ENCODE results near the gene RETN. TPM values are rescaled to one million over a fixed set of nuclear protein-coding genes. Genes with fewer than 3 reads are reported as not detected.

Gene RETN
- total RNA-seq, 1 donor from 2014 or later, result not detected

DNA sequence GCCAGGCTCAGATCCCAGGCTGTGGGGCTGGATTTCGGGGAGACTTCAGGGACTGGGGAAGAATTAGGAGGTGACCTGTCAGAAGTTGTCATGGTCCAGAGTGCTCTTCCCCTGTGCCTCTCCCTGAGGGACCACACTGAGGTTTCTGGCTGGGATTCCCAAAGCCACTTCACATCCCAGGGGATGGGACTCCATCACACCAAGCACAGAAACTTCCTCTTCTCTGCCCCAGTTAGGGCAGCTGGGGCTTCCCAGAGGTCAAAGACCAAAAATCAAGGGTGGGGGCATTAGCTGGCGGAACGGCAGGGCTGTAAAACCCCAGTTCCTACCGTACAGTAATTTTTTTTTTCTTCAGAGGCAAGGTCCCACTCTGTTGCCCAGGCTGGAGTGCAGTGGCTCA is 25.6 kb downstream of the RETN start:
- Histone ChIP-seq H3K9me3 (ENCODE audit: insufficient read depth, low read depth, low read length) (no peaks in the 10 kb centered on the region), H3K4me1 (ENCODE audit: insufficient read depth, low read length) (no peaks in the 10 kb centered on the region), H3K27ac (ENCODE audit: low read depth, low read length) (no peak overlapping the region), H3K4me2 (ENCODE audit: low read length) (no peak overlapping the region), H2AFZ (ENCODE audit: low read depth, low read length) (no peak overlapping the region), H3K27me3 (ENCODE audit: insufficient read depth, low read length) (no peaks in the 10 kb centered on the region), H4K20me1 (ENCODE audit: insufficient read depth, low read length) (no peaks in the 10 kb centered on the region), H3K36me3 (ENCODE audit: insufficient read depth, low read length) (no peaks in the 10 kb centered on the region), H3K9ac (ENCODE audit: low read length) (no peak overlapping the region), H3K79me2 (ENCODE audit: insufficient read depth, low read length) (no peaks in the 10 kb centered on the region), H3K4me3 (ENCODE audit: insufficient read depth, low read depth, low read length) (no peak overlapping the region)
- no peaks in the 10 kb centered on the region for H3K36me3 Mint-ChIP-seq (ENCODE audit: low read depth, unreplicated experiment)
- H3K4me3 Mint-ChIP-seq (ENCODE audit: unreplicated experiment), result no peak overlapping the region
- DNase-seq (ENCODE audit: low read depth) (no peak), FAIRE-seq (no peak)
- H3K4me1 Mint-ChIP-seq (ENCODE audit: low read depth, unreplicated experiment), result no peaks in the 10 kb centered on the region
- TF ChIP-seq, protein P1, sequence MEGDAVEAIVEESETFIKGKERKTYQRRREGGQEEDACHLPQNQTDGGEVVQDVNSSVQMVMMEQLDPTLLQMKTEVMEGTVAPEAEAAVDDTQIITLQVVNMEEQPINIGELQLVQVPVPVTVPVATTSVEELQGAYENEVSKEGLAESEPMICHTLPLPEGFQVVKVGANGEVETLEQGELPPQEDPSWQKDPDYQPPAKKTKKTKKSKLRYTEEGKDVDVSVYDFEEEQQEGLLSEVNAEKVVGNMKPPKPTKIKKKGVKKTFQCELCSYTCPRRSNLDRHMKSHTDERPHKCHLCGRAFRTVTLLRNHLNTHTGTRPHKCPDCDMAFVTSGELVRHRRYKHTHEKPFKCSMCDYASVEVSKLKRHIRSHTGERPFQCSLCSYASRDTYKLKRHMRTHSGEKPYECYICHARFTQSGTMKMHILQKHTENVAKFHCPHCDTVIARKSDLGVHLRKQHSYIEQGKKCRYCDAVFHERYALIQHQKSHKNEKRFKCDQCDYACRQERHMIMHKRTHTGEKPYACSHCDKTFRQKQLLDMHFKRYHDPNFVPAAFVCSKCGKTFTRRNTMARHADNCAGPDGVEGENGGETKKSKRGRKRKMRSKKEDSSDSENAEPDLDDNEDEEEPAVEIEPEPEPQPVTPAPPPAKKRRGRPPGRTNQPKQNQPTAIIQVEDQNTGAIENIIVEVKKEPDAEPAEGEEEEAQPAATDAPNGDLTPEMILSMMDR (IDR thresholded peaks at IDR 0.05; ENCODE audit: insufficient read depth, low read depth, low read length), result no peak
- TF ChIP-seq EZH2 (IDR thresholded peaks at IDR 0.05; ENCODE audit: insufficient read depth, low read length), result no peak
- H3K9me3 Mint-ChIP-seq (ENCODE audit: unreplicated experiment), result no peaks in the 10 kb centered on the region
- H3K27ac Mint-ChIP-seq (ENCODE audit: unreplicated experiment), result no peak overlapping the region
- peaks cover 22% of the 10 kb centered on the region for H3K27me3 Mint-ChIP-seq (ENCODE audit: low read depth, unreplicated experiment)

DNA sequence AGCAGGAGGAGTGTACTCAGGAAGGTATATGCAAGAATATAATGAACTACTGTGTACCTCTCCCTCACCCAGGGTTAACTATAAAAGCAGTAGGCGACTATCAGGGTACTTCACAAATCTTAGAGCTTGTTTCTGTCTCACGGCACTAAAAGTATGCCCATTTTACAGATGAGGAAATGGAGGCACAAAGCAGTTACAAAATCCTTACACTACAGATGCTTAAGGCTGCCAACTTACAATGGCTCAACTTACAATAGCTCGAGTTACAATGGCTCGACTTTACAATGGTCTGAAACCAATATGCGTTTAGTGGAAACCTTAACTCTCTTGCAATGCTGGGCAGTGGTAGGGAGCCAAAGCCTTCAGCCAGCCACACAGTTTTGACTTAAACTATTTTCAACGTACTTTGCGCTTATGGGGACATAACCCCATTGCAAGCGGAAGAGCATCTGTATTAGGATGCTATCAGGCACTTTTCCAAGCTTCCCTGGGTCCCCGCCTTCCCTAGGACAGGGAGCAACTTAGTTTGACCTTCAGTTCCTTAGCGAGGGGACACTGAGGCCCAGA is 29.0 kb downstream of the RETN start:
- H3K27ac Mint-ChIP-seq (ENCODE audit: unreplicated experiment), result no peak overlapping the region
- no peak overlapping the region for H3K27ac ChIP-seq (ENCODE audit: low read depth, low read length)
- no peaks in the 10 kb centered on the region for H3K79me2 ChIP-seq (ENCODE audit: insufficient read depth, low read length)
- H4K20me1 ChIP-seq (ENCODE audit: insufficient read depth, low read length), result no peaks in the 10 kb centered on the region
- FAIRE-seq (no peak), DNase-seq (ENCODE audit: low read depth) (no peak)
- H2AFZ ChIP-seq (ENCODE audit: low read depth, low read length), result no peak overlapping the region
- no peaks in the 10 kb centered on the region for H3K36me3 Mint-ChIP-seq (ENCODE audit: low read depth, unreplicated experiment)
- no peaks in the 10 kb centered on the region for H3K9me3 ChIP-seq (ENCODE audit: insufficient read depth, low read depth, low read length)
- no peaks in the 10 kb centered on the region for H3K4me1 Mint-ChIP-seq (ENCODE audit: low read depth, unreplicated experiment)
- peaks cover 38% of the 10 kb centered on the region for H3K27me3 Mint-ChIP-seq (ENCODE audit: low read depth, unreplicated experiment)
- no peaks in the 10 kb centered on the region for H3K4me1 ChIP-seq (ENCODE audit: insufficient read depth, low read length)
- no peaks in the 10 kb centered on the region for H3K27me3 ChIP-seq (ENCODE audit: insufficient read depth, low read length)
- H3K9ac ChIP-seq (ENCODE audit: low read length), result no peak overlapping the region
- H3K4me2 ChIP-seq (ENCODE audit: low read length), result no peak overlapping the region
- no peak overlapping the region for H3K4me3 Mint-ChIP-seq (ENCODE audit: unreplicated experiment)
- no peak overlapping the region for H3K4me3 ChIP-seq (ENCODE audit: insufficient read depth, low read depth, low read length)
- no peaks in the 10 kb centered on the region for H3K9me3 Mint-ChIP-seq (ENCODE audit: unreplicated experiment)
- no peaks in the 10 kb centered on the region for H3K36me3 ChIP-seq (ENCODE audit: insufficient read depth, low read length)
- TF ChIP-seq EZH2 (IDR thresholded peaks at IDR 0.05; ENCODE audit: insufficient read depth, low read length), result no peak
- TF ChIP-seq, protein P1 (IDR thresholded peaks at IDR 0.05; ENCODE audit: insufficient read depth, low read depth, low read length), result no peak

DNA sequence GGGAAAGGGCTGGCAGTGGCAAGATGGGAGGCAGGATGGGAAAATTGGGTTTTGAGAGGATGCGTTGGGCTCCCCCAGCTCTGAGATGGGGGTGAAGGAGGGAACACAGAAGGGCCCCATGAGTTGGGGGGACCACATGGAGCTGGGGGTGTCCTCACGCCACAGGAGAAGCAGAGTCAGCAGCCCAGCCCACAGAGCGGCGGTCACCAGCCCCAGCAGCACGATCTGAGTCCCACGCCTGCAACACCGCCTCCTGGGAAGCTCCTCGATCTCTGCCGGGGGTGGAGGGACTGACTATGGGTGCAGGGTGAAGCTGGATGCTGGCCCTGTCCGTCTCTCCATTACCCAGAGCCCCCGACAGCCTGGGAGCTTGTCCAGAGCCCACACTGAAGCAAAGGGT is 29.7 kb downstream of the RETN start:
- H3K27ac Mint-ChIP-seq (ENCODE audit: unreplicated experiment), result no peak overlapping the region
- DNase-seq (ENCODE audit: low read depth) (no peak), FAIRE-seq (no peak)
- Histone ChIP-seq H3K79me2 (ENCODE audit: insufficient read depth, low read length) (no peaks in the 10 kb centered on the region), H3K9me3 (ENCODE audit: insufficient read depth, low read depth, low read length) (no peaks in the 10 kb centered on the region), H3K4me1 (ENCODE audit: insufficient read depth, low read length) (no peaks in the 10 kb centered on the region), H3K27ac (ENCODE audit: low read depth, low read length) (no peak overlapping the region), H2AFZ (ENCODE audit: low read depth, low read length) (no peak overlapping the region), H3K36me3 (ENCODE audit: insufficient read depth, low read length) (no peaks in the 10 kb centered on the region), H4K20me1 (ENCODE audit: insufficient read depth, low read length) (no peaks in the 10 kb centered on the region), H3K4me3 (ENCODE audit: insufficient read depth, low read depth, low read length) (no peak overlapping the region), H3K9ac (ENCODE audit: low read length) (no peak overlapping the region), H3K4me2 (ENCODE audit: low read length) (no peak overlapping the region), H3K27me3 (ENCODE audit: insufficient read depth, low read length) (no peaks in the 10 kb centered on the region)
- no peaks in the 10 kb centered on the region for H3K36me3 Mint-ChIP-seq (ENCODE audit: low read depth, unreplicated experiment)
- no peaks in the 10 kb centered on the region for H3K4me1 Mint-ChIP-seq (ENCODE audit: low read depth, unreplicated experiment)
- no peak overlapping the region for H3K4me3 Mint-ChIP-seq (ENCODE audit: unreplicated experiment)
- H3K27me3 Mint-ChIP-seq (ENCODE audit: low read depth, unreplicated experiment), result peaks cover 43% of the 10 kb centered on the region
- TF ChIP-seq, protein P1 (IDR thresholded peaks at IDR 0.05; ENCODE audit: insufficient read depth, low read depth, low read length), result no peak
- TF ChIP-seq EZH2 (IDR thresholded peaks at IDR 0.05; ENCODE audit: insufficient read depth, low read length), result no peak
- no peaks in the 10 kb centered on the region for H3K9me3 Mint-ChIP-seq (ENCODE audit: unreplicated experiment)
